ENCODE measurements around the gene CLDN11.

The CLDN11 gene

DNA sequence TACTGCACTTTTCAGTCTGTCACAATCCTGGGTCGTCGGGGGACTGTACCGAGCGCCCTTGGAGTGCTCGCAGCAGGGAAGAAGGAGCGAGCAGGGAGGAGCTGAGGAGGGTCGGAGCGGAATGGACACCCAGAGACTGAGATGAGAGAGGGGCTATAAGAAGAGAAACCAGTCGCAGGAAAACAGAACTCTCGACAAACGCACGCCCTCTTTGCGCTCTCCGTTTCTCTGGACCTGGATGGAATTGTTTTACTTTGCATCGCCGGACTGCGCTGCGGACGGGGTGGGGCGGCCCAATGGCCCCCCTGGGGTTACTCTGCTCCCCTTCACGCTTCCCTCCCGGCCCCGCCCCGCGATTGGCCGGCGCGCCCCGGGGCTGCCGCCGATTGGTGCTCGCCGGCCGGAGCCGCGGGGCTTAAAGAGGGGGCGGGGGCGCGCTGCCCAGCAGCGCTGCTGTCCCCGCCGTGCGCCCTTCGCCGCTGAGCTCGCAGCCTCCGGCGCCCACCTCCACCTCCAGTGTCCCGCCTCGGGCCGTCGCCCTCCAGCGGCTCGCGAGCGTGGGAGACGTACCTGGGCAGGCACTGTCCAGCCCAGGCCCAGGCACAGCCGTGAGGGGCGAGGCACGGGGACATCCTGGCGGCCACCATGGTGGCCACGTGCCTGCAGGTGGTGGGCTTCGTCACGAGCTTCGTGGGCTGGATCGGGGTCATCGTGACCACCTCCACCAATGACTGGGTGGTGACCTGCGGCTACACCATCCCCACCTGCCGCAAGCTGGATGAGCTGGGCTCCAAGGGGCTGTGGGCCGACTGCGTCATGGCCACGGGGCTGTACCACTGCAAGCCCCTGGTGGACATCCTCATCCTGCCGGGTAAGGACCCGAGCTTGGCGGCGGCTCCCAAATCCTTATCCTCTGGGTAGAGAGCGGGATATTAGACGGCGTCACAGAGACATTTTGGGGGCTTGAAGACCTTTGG, at the start of gene CLDN11:
Gene CLDN11 (plus strand): TSS at position 447 of the 977 bp plus-strand sequence. CDS start 199 bp downstream, at position 646.
- DNase-seq: peak; percentile 65

GRCh38 chr3:170368921-170369320, 49.7 kb upstream of the CLDN11 start:
- no peak for DNase-seq

DNA sequence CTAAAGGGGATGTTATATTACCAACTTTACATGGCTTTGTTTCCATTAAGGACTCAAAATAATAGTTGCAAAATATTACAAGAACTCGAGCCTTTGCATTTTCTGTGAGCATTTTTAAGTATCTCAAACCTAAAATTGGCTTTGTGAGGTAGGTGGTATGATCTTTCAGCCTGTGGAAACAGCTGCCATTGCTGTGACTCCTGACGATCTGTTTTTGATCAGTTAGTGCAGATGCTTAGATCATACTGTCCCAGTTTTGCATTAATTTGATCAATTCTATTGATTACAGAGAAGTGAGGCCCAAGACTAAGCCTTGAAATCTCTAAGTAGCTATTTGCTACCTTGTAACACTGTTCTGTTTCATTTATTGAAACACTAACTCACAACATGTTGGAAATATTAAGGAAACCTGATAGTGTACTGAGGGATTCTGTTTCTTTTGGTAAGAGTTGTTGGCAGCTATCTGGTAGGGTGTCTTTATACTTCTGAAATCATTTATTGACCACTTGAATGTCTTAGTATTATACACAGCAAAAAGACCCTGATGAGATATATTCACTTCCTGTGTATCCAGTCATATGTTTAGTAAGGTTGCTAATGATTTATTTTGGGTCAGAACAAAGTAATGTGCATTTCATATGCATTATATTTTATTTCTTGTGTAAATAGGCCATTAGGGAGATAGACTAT, 46.3 kb upstream of the CLDN11 start:
- no peak for DNase-seq

DNA sequence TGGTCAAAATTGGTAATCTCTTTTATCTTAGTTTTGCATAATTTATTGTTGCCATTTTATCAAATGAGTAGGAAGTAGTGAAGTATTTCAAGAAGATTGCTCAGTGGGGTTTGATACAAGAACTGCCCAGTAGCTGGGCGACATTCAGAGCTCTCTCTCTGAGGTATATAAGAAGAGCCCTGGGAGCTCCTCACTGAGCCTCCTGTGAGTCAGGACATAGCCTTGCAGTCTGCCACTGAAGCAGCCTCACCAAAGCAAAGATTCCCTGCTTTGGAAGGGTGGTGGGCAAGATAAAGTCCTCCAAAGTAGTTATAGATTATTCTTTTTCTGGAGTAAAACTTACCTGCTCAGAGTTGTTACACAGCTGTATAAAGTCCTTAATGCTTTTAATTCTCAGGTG, 35.1 kb upstream of the CLDN11 start:
- DNase-seq: no peak

DNA sequence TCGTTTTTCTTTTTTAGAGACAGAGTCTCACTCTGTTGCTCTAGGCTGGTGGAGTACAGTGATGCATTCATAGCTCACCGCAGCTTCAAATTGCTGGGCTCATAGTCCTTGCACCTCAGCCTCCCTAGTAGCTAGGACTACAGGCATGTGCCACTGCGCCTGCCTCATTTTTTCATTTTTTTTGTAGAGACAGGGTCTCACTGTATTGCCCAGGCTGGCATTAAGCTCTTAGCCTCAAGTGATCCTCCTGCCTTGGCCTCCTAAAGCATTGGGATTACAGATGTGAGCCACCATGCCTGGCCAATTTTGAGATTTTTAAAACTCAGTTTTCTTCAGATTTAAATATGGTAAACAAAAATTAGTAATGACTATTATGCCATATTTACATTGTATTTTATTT, 32.2 kb upstream of the CLDN11 start:
- DNase-seq: no peak

GRCh38 chr3:170387950-170388349, 30.7 kb upstream of the CLDN11 start:
- DNase-seq: no peak

DNA sequence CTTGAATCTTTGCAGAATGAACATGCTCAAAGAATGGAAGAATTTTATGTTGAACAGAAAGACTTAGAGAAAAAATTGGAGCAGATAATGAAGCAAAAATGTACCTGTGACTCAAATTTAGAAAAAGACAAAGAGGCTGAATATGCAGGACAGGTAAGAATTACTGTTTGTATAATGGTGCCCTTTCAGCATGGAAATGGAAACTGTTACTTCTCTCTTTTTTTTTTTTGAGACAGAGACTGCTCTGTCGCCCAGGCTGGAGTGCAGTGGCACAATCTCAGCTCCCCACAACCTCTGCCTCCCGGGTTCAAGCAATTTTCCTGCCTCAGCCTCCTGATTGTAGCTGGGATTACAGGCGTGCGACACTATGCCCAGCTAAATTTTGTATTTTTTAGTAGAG, 27.6 kb upstream of the CLDN11 start:
- no peak for DNase-seq

DNA sequence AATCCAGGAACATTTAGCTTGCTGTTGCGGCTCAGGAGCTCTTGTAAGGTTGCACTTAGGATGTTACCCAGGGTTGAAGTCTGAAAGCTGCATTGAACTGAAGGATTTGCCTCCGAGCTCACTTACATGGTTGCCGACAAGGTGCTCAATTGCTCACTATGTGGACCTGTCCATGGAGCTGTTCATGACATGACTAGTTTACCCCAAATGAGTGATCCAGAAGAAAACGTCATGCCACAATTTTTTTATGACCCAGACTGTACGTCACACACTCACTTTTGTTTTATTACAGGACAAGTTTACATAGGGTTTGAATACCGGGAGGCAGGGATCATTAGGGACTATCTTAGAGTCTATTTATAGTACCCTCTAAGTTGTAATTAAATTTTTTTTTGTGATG, 21.0 kb upstream of the CLDN11 start:
- no peak for DNase-seq

- no peak for DNase-seq
These were observed 13.6 kb upstream of the CLDN11 start for GRCh38 chr3:170405101-170405500.

DNA sequence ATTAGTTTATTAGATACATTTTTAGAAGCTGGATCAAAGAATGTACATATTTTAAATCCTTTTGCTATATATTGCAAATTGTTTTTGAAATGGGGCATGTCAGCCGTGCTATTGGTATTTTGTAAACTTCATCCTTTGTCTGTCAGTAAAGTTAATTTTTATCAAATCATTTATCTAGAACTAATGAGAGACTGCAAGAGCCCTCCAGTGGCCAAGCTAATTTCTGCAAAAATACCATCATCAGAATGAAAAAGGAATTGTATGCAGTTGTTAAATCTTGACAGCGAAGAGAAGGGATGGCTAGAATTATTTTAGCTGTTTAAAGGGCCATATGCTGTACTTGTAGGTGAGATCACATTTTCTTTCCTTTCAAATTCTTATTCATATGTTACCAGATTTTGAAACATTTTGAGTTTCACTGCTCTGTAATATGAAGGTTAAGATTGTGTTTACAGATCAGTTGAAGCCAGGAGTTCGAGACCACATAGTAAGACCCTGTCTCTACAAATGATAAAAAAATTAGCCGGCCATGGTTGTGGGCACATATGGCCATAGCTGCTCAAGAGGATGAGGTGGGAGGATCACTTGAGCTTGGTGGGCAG, 8.1 kb upstream of the CLDN11 start:
- DNase-seq: peak; percentile 5

- DNase-seq: no peak
These were observed 5.4 kb upstream of the CLDN11 start for GRCh38 chr3:170413291-170413690.

- DNase-seq: peak; percentile 80
These were observed 4.4 kb upstream of the CLDN11 start for GRCh38 chr3:170414202-170414663.

GRCh38 chr3:170417090-170417489, 1.6 kb upstream of the CLDN11 start:
- DNase-seq: no peak

GRCh38 chr3:170419557-170420087, 954 bp downstream of the CLDN11 start:
- DNase-seq: no peak

- DNase-seq: no peak
These were observed 1.7 kb downstream of the CLDN11 start for GRCh38 chr3:170420307-170420821.

GRCh38 chr3:170421111-170421641, 2.5 kb downstream of the CLDN11 start:
- DNase-seq: no peak

- DNase-seq: no peak
These were observed 3.1 kb downstream of the CLDN11 start for GRCh38 chr3:170421758-170422157.

GRCh38 chr3:170423001-170423615, 4.4 kb downstream of the CLDN11 start:
- DNase-seq: no peak

GRCh38 chr3:170424879-170425278, 6.2 kb downstream of the CLDN11 start:
- DNase-seq: no peak

GRCh38 chr3:170425491-170426239, 7.0 kb downstream of the CLDN11 start:
- no peak for DNase-seq

DNA sequence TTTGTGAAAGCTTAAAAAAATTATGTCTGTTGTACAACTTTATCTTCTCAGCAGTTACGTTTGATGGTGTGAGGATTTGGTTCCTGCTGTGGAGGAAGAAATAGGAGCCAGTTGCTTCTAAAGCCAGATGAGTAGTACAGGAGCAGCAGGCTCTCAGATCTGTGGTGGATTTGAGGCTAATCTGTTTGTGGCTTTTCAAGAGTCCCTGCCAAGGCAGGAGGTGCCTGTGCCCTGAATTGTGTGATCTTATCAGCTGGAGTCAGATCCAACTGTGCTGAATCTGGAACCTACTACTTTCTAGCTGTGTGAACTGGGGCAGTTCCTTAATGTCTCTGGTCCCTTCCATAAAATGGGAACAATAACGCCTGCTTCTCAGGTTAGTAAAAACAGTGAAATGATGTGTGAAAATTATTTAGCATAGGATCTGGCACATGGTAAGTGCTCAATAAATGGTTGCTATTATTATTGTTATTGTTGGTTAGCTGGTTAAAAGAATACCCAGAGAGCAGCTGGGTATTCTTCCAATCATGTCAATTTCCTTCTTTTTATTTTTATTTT, 7.7 kb downstream of the CLDN11 start:
- DNase-seq: no peak
